T-helper 17 cell (primary cell): ENCODE measurements around the gene HIVEP2. TPM values are rescaled to one million over a fixed set of nuclear protein-coding genes. Genes with fewer than 3 reads are reported as not detected.

Source experiments
- ATAC-seq: fragments of 150-1000 bp; cut with Tn5 transposase; 2 replicates; pipeline ENCODE4 v1.10.0; 2021; ENCODE audit warnings: mild to moderate bottlenecking, moderate library complexity
- DNase-seq, 3 donors: peaks; one replicate each; pipeline versions ENCODE4 v3.0.0 to v3.0.0-alpha.2; 2020 to 2021
- H3K9me3 ChIP-seq: one replicate; pipeline ENCODE4 v1.7.0; 2013; ENCODE audit warnings: low read length, mild to moderate bottlenecking; ENCODE audit not compliant: control insufficient read depth, poor library complexity, severe bottlenecking
- H3K27ac Mint-ChIP-seq: one replicate; pipeline ENCODE4 v1.8.0; 2022; ENCODE audit warnings: mild to moderate bottlenecking, moderate library complexity, mixed read lengths
- H3K27me3 Mint-ChIP-seq: one replicate; pipeline ENCODE4 v1.8.0; 2022; ENCODE audit warnings: mixed read lengths
- H3K36me3 Mint-ChIP-seq: one replicate; pipeline ENCODE4 v1.8.0; 2022; ENCODE audit warnings: low read depth, mixed read lengths
- H3K4me1 Mint-ChIP-seq: one replicate; pipeline ENCODE4 v1.8.0; 2022; ENCODE audit warnings: mild to moderate bottlenecking, mixed read lengths
- H3K4me3 Mint-ChIP-seq: one replicate; pipeline ENCODE4 v1.8.0; 2022; ENCODE audit warnings: mild to moderate bottlenecking, moderate library complexity, mixed read lengths
- total RNA-seq, 4 donors: library from RNA in 2 of 4; stranded (reverse) in 2 of 4; gene quantifications; one replicate each; pipeline ENCODE4 v1.2.3 and lab custom pipeline; 2022 to 2026

The HIVEP2 gene
- total RNA-seq, 2 donors from 2014 or later, result 73.6 to 78.6 TPM

GRCh38 chr6:142872376-142872775, 72.6 kb downstream of the HIVEP2 start:
- DNase-seq, result no peak
- ATAC-seq, result no peak
- Mint-ChIP-seq H3K27ac (peak overlapping the region; percentile 99), H3K36me3 (peaks cover 2% of the 10 kb centered on the region), H3K4me1 (peaks cover 63% of the 10 kb centered on the region), H3K27me3 (no peaks in the 10 kb centered on the region), H3K4me3 (peak overlapping the region; percentile 31)
- H3K9me3 ChIP-seq, result no peaks in the 10 kb centered on the region

- Mint-ChIP-seq H3K27ac (peak overlapping the region; percentile 99), H3K4me1 (peaks cover 67% of the 10 kb centered on the region), H3K4me3 (peak overlapping the region; percentile 46), H3K27me3 (no peaks in the 10 kb centered on the region), H3K36me3 (peaks cover 2% of the 10 kb centered on the region)
- ATAC-seq (peak; percentile 94), DNase-seq (peak; percentile 20 to 46 (median 25))
- no peaks in the 10 kb centered on the region for H3K9me3 ChIP-seq
Measured at GRCh38 chr6:142871910-142872331, 73.1 kb downstream of the HIVEP2 start.

GRCh38 chr6:142870787-142871415, 74.1 kb downstream of the HIVEP2 start:
- H3K4me3 Mint-ChIP-seq, result peak overlapping the region; percentile 37
- H3K27ac Mint-ChIP-seq, result peak overlapping the region; percentile 99

GRCh38 chr6:142868917-142869316, 76.1 kb downstream of the HIVEP2 start:
- H3K36me3 Mint-ChIP-seq, result no peaks in the 10 kb centered on the region
- H3K27me3 Mint-ChIP-seq, result no peaks in the 10 kb centered on the region
- no peak for DNase-seq
- H3K27ac Mint-ChIP-seq, result peak overlapping the region; percentile 99
- H3K4me3 Mint-ChIP-seq, result no peak overlapping the region
- peaks cover 67% of the 10 kb centered on the region for H3K4me1 Mint-ChIP-seq
- H3K9me3 ChIP-seq, result no peaks in the 10 kb centered on the region
- ATAC-seq, result no peak

More at GRCh38 chr6:142870787-142871415, 74.1 kb downstream of the HIVEP2 start:
- no peak for ATAC-seq
- DNase-seq, result no peak
- H3K9me3 ChIP-seq, result no peaks in the 10 kb centered on the region
- peaks cover 67% of the 10 kb centered on the region for H3K4me1 Mint-ChIP-seq
- peaks cover 1% of the 10 kb centered on the region for H3K36me3 Mint-ChIP-seq
- H3K27me3 Mint-ChIP-seq, result no peaks in the 10 kb centered on the region

- Mint-ChIP-seq H3K36me3 (no peaks in the 10 kb centered on the region), H3K4me1 (peaks cover 69% of the 10 kb centered on the region), H3K27ac (peak overlapping the region; percentile 99), H3K4me3 (peak overlapping the region; percentile 78), H3K27me3 (no peaks in the 10 kb centered on the region)
- no peaks in the 10 kb centered on the region for H3K9me3 ChIP-seq
- DNase-seq (no peak), ATAC-seq (no peak)
Measured at GRCh38 chr6:142867988-142868812, 76.8 kb downstream of the HIVEP2 start.

- Mint-ChIP-seq H3K27me3 (no peaks in the 10 kb centered on the region), H3K27ac (peak overlapping the region; percentile 99), H3K4me3 (peak overlapping the region; percentile 78), H3K36me3 (no peaks in the 10 kb centered on the region), H3K4me1 (peaks cover 61% of the 10 kb centered on the region)
- ATAC-seq (no peak), DNase-seq (no peak)
- H3K9me3 ChIP-seq, result no peaks in the 10 kb centered on the region
Measured at GRCh38 chr6:142867355-142867801, 77.6 kb downstream of the HIVEP2 start.

GRCh38 chr6:142863981-142864380, 81.0 kb downstream of the HIVEP2 start:
- H3K9me3 ChIP-seq, result no peaks in the 10 kb centered on the region
- ATAC-seq (no peak), DNase-seq (no peak)
- no peaks in the 10 kb centered on the region for H3K36me3 Mint-ChIP-seq
- peak overlapping the region; percentile 99 for H3K27ac Mint-ChIP-seq
- H3K4me1 Mint-ChIP-seq, result peaks cover 58% of the 10 kb centered on the region
- H3K4me3 Mint-ChIP-seq, result peak overlapping the region; percentile 57
- H3K27me3 Mint-ChIP-seq, result no peaks in the 10 kb centered on the region

GRCh38 chr6:142861711-142862110, 83.3 kb downstream of the HIVEP2 start:
- Mint-ChIP-seq H3K4me1 (peaks cover 58% of the 10 kb centered on the region), H3K27ac (peak overlapping the region; percentile 100), H3K36me3 (no peaks in the 10 kb centered on the region), H3K4me3 (no peak overlapping the region), H3K27me3 (no peaks in the 10 kb centered on the region)
- DNase-seq (no peak), ATAC-seq (no peak)
- H3K9me3 ChIP-seq, result no peaks in the 10 kb centered on the region

GRCh38 chr6:142860498-142860897, 84.5 kb downstream of the HIVEP2 start:
- peak overlapping the region; percentile 49 for H3K4me3 Mint-ChIP-seq
- H3K36me3 Mint-ChIP-seq, result no peaks in the 10 kb centered on the region
- no peaks in the 10 kb centered on the region for H3K9me3 ChIP-seq
- peaks cover 61% of the 10 kb centered on the region for H3K4me1 Mint-ChIP-seq
- peak overlapping the region; percentile 100 for H3K27ac Mint-ChIP-seq
- no peaks in the 10 kb centered on the region for H3K27me3 Mint-ChIP-seq
- DNase-seq, result no peak
- no peak for ATAC-seq

GRCh38 chr6:142857796-142858555, 87.0 kb downstream of the HIVEP2 start:
- H3K4me3 Mint-ChIP-seq, result peak overlapping the region; percentile 90
- peaks cover 68% of the 10 kb centered on the region for H3K4me1 Mint-ChIP-seq
- H3K27ac Mint-ChIP-seq, result peak overlapping the region; percentile 100
- no peaks in the 10 kb centered on the region for H3K9me3 ChIP-seq
- ATAC-seq (peak; percentile 42), DNase-seq (peak in 2 of 3 donors; percentile 22 to 39)
- peaks cover 3% of the 10 kb centered on the region for H3K36me3 Mint-ChIP-seq
- H3K27me3 Mint-ChIP-seq, result no peaks in the 10 kb centered on the region

GRCh38 chr6:142857233-142857761, 87.7 kb downstream of the HIVEP2 start:
- Mint-ChIP-seq H3K4me1 (peaks cover 73% of the 10 kb centered on the region), H3K36me3 (peaks cover 3% of the 10 kb centered on the region)

GRCh38 chr6:142856624-142857232, 88.2 kb downstream of the HIVEP2 start:
- H3K4me3 Mint-ChIP-seq, result peak overlapping the region; percentile 90
- ATAC-seq, result peak; percentile 53
- H3K36me3 Mint-ChIP-seq, result peaks cover 3% of the 10 kb centered on the region
- H3K4me1 Mint-ChIP-seq, result peaks cover 74% of the 10 kb centered on the region
- peak overlapping the region; percentile 100 for H3K27ac Mint-ChIP-seq
- no peaks in the 10 kb centered on the region for H3K27me3 Mint-ChIP-seq
- DNase-seq, result peak in 2 of 3 donors; percentile 23 to 41
- H3K9me3 ChIP-seq, result no peaks in the 10 kb centered on the region

More at GRCh38 chr6:142857233-142857761, 87.7 kb downstream of the HIVEP2 start:
- H3K4me3 Mint-ChIP-seq, result peak overlapping the region; percentile 90
- DNase-seq (peak in 1 of 3 donors; percentile 21), ATAC-seq (peak; percentile 59)
- no peaks in the 10 kb centered on the region for H3K9me3 ChIP-seq
- no peaks in the 10 kb centered on the region for H3K27me3 Mint-ChIP-seq
- H3K27ac Mint-ChIP-seq, result peak overlapping the region; percentile 100
